Activated CD4-positive, alpha-beta T cell treated with anti-CD3 and anti-CD28 coated beads for 36 hours (primary cell): Measurements from ENCODE around the gene FYB1. TPM values are rescaled to one million over a fixed set of nuclear protein-coding genes. Genes with fewer than 3 reads are reported as not detected.
A peak's percentile ranks its signal among the peaks of the same experiment; 100 is the strongest.

ENCODE experiments used
- ATAC-seq: fragments of 200-7000 bp; cut with Tn5 transposase; one replicate; pipeline ENCODE4 v1.10.0; 2021; ENCODE audit warnings: mild to moderate bottlenecking, moderate library complexity
- CTCF ChIA-PET: fragments of 350-600 bp; sonication (Branson Sonifier 250); formaldehyde crosslinking; loops from one replicate; lab custom pipeline; 2021; ENCODE audit warnings: antibody characterized with exemption; lab: Charles Lee
- POLR2A ChIA-PET: fragments of 350-600 bp; sonication (Branson Sonifier 250); formaldehyde crosslinking; loops from one replicate; lab custom pipeline; 2021; ENCODE audit warnings: antibody characterized with exemption, inconsistent platforms; lab: Charles Lee
- DNase-seq: peaks from one replicate; pipeline ENCODE4 v3.0.0-alpha.2; 2020
- H3K27ac Mint-ChIP-seq: one replicate; pipeline ENCODE4 v1.8.0; 2021; ENCODE audit warnings: mixed read lengths
- H3K27me3 Mint-ChIP-seq: one replicate; pipeline ENCODE4 v1.8.0; 2021; ENCODE audit warnings: mixed read lengths
- H3K36me3 Mint-ChIP-seq: one replicate; pipeline ENCODE4 v1.8.0; 2021; ENCODE audit warnings: low read depth, mixed read lengths
- H3K4me1 Mint-ChIP-seq: one replicate; pipeline ENCODE4 v1.8.0; 2021; ENCODE audit warnings: mixed read lengths
- H3K4me3 Mint-ChIP-seq: one replicate; pipeline ENCODE4 v1.8.0; 2021; ENCODE audit warnings: mild to moderate bottlenecking, moderate library complexity, mixed read lengths
- H3K9me3 Mint-ChIP-seq: one replicate; pipeline ENCODE4 v1.8.0; 2021; ENCODE audit warnings: low read depth, mixed read lengths
- intact Hi-C, 2 experiments: fragments of 100-400 bp; cut with DNase I in 1 of 2; cut with micrococcal nuclease in 1 of 2; formaldehyde crosslinking; loops; one replicate each; pipeline versions ENCODE4 v1.14.2 to v1.15.1; 2022 to 2024; cut with DNase I, micrococcal nuclease
- total RNA-seq, 2 experiments: library from RNA; stranded (reverse); gene quantifications; one replicate each; pipeline ENCODE4 v1.2.3, GENCODE V29; 2021

FYB1 gene
- total RNA-seq, 2 experiments from 2014 or later = 109 to 171 TPM

GRCh38 chr5:39109606-39110005, 109.8 kb downstream of the FYB1 start:
- peak; percentile 68 for ATAC-seq
- CTCF ChIA-PET = interaction anchor here (1.2 kb wide), 1 partner anchor 29 kb away, joined by 5 read pairs; no protein-coding TSS in a partner anchor
- Mint-ChIP-seq H3K9me3 (no peaks in the 10 kb centered on the region), H3K27me3 (no peaks in the 10 kb centered on the region), H3K4me1 (peaks cover 16% of the 10 kb centered on the region), H3K36me3 (peaks cover 18% of the 10 kb centered on the region), H3K4me3 (no peak overlapping the region), H3K27ac (peak overlapping the region; percentile 11)
- DNase-seq = no peak
- intact Hi-C loops = no loop called here
- POLR2A ChIA-PET = no interaction called here

GRCh38 chr5:39108987-39109386, 110.4 kb downstream of the FYB1 start:
- Mint-ChIP-seq H3K9me3 (no peaks in the 10 kb centered on the region), H3K4me1 (peaks cover 14% of the 10 kb centered on the region), H3K27me3 (no peaks in the 10 kb centered on the region), H3K4me3 (no peak overlapping the region), H3K27ac (peak overlapping the region; percentile 32), H3K36me3 (peaks cover 22% of the 10 kb centered on the region)
- intact Hi-C loops = no loop called here
- DNase-seq = no peak
- ChIA-PET POLR2A (no interaction called here), CTCF (interaction anchor here (1.0 kb wide), 1 partner anchor 66 kb away, joined by 4 read pairs; no protein-coding TSS in a partner anchor)
- no peak for ATAC-seq

- H3K36me3 Mint-ChIP-seq = peaks cover 28% of the 10 kb centered on the region
- H3K27ac Mint-ChIP-seq = no peak overlapping the region
- intact Hi-C loops = loop anchor here in 1 of 2 experiments (2.0 kb wide), 1 partner anchor 33 kb away; the partner anchor contains the start of gene RICTOR
Observed at GRCh38 chr5:39107350-39107749, 112.0 kb downstream of the FYB1 start.

GRCh38 chr5:39106322-39106721, 113.0 kb downstream of the FYB1 start:
- intact Hi-C loops = loop anchor here in 1 of 2 experiments (2.0 kb wide), 1 partner anchor 32 kb away; the partner anchor contains the start of gene RICTOR
- Mint-ChIP-seq H3K27me3 (no peaks in the 10 kb centered on the region), H3K27ac (peak overlapping the region; percentile 15), H3K4me1 (peaks cover 25% of the 10 kb centered on the region), H3K4me3 (no peak overlapping the region), H3K9me3 (no peaks in the 10 kb centered on the region), H3K36me3 (peaks cover 29% of the 10 kb centered on the region)
- no peak for DNase-seq
- ChIA-PET CTCF (interaction anchor here (0.8 kb wide), 1 partner anchor 102 kb away, joined by 3 read pairs; no protein-coding TSS in a partner anchor), POLR2A (no interaction called here)
- no peak for ATAC-seq

More at GRCh38 chr5:39107350-39107749, 112.0 kb downstream of the FYB1 start:
- DNase-seq (no peak), ATAC-seq (no peak)
- no peak overlapping the region for H3K4me3 Mint-ChIP-seq
- no peaks in the 10 kb centered on the region for H3K9me3 Mint-ChIP-seq
- no peaks in the 10 kb centered on the region for H3K27me3 Mint-ChIP-seq
- H3K4me1 Mint-ChIP-seq = peaks cover 18% of the 10 kb centered on the region
- POLR2A ChIA-PET = no interaction called here
- CTCF ChIA-PET = no interaction called here

DNA sequence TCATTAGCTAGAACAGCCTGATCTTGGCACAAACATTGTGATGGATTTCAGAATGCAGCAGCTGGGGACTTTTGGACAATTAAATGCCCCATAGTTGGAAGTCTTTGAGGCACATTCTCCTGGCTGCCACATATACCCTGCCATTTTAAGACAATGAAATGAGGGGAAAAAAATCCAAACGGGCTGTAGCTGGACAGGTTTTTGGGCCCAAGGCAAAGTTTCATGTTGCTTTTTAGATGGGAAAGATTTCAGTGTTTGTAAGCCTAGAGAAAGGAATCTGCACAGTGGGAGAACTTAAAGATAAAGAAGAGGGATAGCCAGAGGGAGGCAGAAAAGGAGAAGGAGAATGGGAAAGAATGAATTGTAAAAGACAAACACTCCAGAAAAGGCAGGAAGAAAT, 115.1 kb downstream of the FYB1 start:
- CTCF ChIA-PET = interaction anchor here (0.9 to 1.0 kb wide), 2 partner anchors 23 to 25 kb away, joined by 3 to 5 read pairs; no protein-coding TSS in a partner anchor
- H3K4me3 Mint-ChIP-seq = no peak overlapping the region
- intact Hi-C loops = no loop called here
- H3K9me3 Mint-ChIP-seq = no peaks in the 10 kb centered on the region
- ATAC-seq (no peak), DNase-seq (no peak)
- peaks cover 38% of the 10 kb centered on the region for H3K4me1 Mint-ChIP-seq
- peaks cover 26% of the 10 kb centered on the region for H3K36me3 Mint-ChIP-seq
- POLR2A ChIA-PET = no interaction called here
- no peaks in the 10 kb centered on the region for H3K27me3 Mint-ChIP-seq
- H3K27ac Mint-ChIP-seq = no peak overlapping the region

DNA sequence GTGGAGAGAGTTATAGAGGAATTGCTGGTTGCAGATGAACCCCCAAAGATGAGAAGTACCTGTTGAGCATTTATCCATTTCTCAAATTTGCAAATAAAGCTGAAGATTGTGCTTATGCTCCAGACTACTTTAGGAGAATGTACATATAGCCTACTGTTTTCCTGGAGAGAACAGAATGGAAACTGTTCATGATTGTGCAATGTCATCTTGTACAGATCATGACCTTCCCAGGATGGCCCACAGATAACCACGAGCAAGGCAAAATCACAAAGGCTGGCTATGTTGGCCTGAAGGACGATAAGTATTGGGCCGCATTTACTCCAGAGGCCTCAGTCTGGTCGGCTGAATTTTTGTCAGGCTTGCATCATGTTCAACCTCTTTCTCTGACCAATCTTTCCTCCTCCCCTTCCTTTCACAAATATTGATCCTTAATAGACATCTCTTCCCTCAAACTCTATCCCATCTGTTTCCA, 116.6 kb downstream of the FYB1 start:
- peaks cover 38% of the 10 kb centered on the region for H3K4me1 Mint-ChIP-seq
- no peak for ATAC-seq
- peak overlapping the region; percentile 0 for H3K27ac Mint-ChIP-seq
- ChIA-PET POLR2A (no interaction called here), CTCF (no interaction called here)
- no peaks in the 10 kb centered on the region for H3K27me3 Mint-ChIP-seq
- DNase-seq = no peak
- intact Hi-C loops = no loop called here
- peaks cover 22% of the 10 kb centered on the region for H3K36me3 Mint-ChIP-seq
- H3K4me3 Mint-ChIP-seq = no peak overlapping the region
- no peaks in the 10 kb centered on the region for H3K9me3 Mint-ChIP-seq

DNA sequence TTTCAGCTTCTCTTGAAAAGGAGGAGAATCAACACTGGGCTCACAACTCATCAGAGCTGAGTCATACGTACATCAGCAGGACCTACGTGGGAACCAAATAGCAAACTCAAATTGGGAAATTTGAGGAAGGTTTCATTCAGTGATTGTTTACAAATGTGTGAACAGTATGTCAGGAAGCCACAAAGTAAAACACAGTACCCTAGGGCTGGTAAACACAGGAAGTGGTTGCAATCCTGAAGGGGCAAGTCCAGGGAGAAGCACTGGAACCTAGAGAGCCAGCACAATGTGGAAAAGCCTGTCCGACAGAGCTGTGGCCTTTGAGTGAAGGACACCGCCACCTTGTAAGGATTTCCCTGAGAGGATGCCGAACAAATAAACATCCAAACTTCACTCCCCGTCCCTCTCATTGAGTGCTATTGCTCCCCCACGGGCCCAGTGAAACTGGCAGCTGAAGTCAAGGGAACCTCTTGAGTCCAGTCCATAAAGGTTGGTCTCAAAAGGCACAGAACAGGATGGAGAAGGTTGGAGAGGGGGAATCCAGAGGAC, 118.4 kb downstream of the FYB1 start:
- H3K4me1 Mint-ChIP-seq = peaks cover 33% of the 10 kb centered on the region
- peak; percentile 59 for ATAC-seq
- H3K27me3 Mint-ChIP-seq = no peaks in the 10 kb centered on the region
- ChIA-PET CTCF (interaction anchor here (0.6 to 1.0 kb wide), 2 partner anchors 13 to 18 kb away, joined by 3 to 4 read pairs; no protein-coding TSS in a partner anchor), POLR2A (no interaction called here)
- no peaks in the 10 kb centered on the region for H3K9me3 Mint-ChIP-seq
- H3K36me3 Mint-ChIP-seq = peaks cover 19% of the 10 kb centered on the region
- no peak overlapping the region for H3K4me3 Mint-ChIP-seq
- DNase-seq = no peak
- intact Hi-C loops = no loop called here
- H3K27ac Mint-ChIP-seq = peak overlapping the region; percentile 35

GRCh38 chr5:39100301-39100850, 119.0 kb downstream of the FYB1 start:
- no peak for DNase-seq
- Mint-ChIP-seq H3K4me3 (no peak overlapping the region), H3K27ac (no peak overlapping the region), H3K27me3 (no peaks in the 10 kb centered on the region), H3K36me3 (peaks cover 19% of the 10 kb centered on the region), H3K9me3 (no peaks in the 10 kb centered on the region), H3K4me1 (peaks cover 33% of the 10 kb centered on the region)
- no peak for ATAC-seq
- ChIA-PET POLR2A (no interaction called here), CTCF (interaction anchor here (0.6 to 1.0 kb wide), 2 partner anchors 14 to 19 kb away, joined by 3 to 4 read pairs; no protein-coding TSS in a partner anchor)
- intact Hi-C loops = no loop called here

GRCh38 chr5:39099831-39100230, 119.5 kb downstream of the FYB1 start:
- Mint-ChIP-seq H3K9me3 (no peaks in the 10 kb centered on the region), H3K36me3 (peaks cover 19% of the 10 kb centered on the region), H3K27ac (peak overlapping the region; percentile 29), H3K4me3 (no peak overlapping the region), H3K27me3 (no peaks in the 10 kb centered on the region), H3K4me1 (peaks cover 33% of the 10 kb centered on the region)
- POLR2A ChIA-PET = no interaction called here
- ATAC-seq = no peak
- no peak for DNase-seq
- CTCF ChIA-PET = interaction anchor here (1.1 kb wide), 1 partner anchor 196 kb away, joined by 3 read pairs; no protein-coding TSS in a partner anchor
- intact Hi-C loops = no loop called here

DNA sequence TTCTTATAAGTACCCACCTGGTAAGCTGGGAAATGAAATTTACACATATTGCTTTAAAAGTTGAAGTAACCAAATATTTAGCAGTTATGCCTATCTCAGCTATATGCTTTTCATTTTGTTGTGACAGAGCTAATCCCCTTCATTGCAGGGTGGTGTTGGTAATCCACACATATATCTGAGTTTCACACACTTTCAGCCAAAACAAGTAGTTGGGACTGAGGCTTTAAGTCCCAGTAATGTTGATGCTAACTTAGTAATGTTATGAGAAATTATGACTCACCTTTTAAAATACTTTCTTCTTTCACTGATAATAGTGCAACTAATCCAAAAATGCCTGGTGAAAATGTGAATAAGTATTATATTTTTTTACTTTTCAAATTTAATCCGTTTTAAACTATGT, 126.0 kb downstream of the FYB1 start:
- no peak for DNase-seq
- intact Hi-C loops = no loop called here
- Mint-ChIP-seq H3K4me3 (no peak overlapping the region), H3K9me3 (peaks cover 1% of the 10 kb centered on the region), H3K27me3 (peaks cover 8% of the 10 kb centered on the region), H3K36me3 (no peaks in the 10 kb centered on the region), H3K4me1 (peaks cover 4% of the 10 kb centered on the region), H3K27ac (no peak overlapping the region)
- peak; percentile 68 for ATAC-seq
- CTCF ChIA-PET = interaction anchor here (0.6 to 1.1 kb wide), 2 partner anchors 27 to 281 kb away, joined by 3 read pairs; no protein-coding TSS in a partner anchor
- POLR2A ChIA-PET = no interaction called here

GRCh38 chr5:39092581-39093351, 126.6 kb downstream of the FYB1 start:
- DNase-seq (no peak), ATAC-seq (no peak)
- intact Hi-C loops = no loop called here
- ChIA-PET POLR2A (no interaction called here), CTCF (interaction anchor here (0.6 to 1.1 kb wide), 3 partner anchors 19 to 280 kb away, joined by 3 to 4 read pairs (median 3); no protein-coding TSS in a partner anchor)
- Mint-ChIP-seq H3K4me1 (peaks cover 4% of the 10 kb centered on the region), H3K27me3 (peaks cover 9% of the 10 kb centered on the region), H3K36me3 (no peaks in the 10 kb centered on the region), H3K9me3 (peaks cover 1% of the 10 kb centered on the region), H3K4me3 (no peak overlapping the region), H3K27ac (no peak overlapping the region)
